NCI-H2171 treated with DMSO at 0.1 percent for 48 hours (cell line): ENCODE measurements around the gene IGSF8.
A peak's percentile ranks its signal among the peaks of the same experiment; 100 is the strongest.

Source experiments
- DNase-seq: peaks from one replicate; lab custom pipeline; 2025; lab: John Stamatoyannopoulos, UW

IGSF8 gene

DNA sequence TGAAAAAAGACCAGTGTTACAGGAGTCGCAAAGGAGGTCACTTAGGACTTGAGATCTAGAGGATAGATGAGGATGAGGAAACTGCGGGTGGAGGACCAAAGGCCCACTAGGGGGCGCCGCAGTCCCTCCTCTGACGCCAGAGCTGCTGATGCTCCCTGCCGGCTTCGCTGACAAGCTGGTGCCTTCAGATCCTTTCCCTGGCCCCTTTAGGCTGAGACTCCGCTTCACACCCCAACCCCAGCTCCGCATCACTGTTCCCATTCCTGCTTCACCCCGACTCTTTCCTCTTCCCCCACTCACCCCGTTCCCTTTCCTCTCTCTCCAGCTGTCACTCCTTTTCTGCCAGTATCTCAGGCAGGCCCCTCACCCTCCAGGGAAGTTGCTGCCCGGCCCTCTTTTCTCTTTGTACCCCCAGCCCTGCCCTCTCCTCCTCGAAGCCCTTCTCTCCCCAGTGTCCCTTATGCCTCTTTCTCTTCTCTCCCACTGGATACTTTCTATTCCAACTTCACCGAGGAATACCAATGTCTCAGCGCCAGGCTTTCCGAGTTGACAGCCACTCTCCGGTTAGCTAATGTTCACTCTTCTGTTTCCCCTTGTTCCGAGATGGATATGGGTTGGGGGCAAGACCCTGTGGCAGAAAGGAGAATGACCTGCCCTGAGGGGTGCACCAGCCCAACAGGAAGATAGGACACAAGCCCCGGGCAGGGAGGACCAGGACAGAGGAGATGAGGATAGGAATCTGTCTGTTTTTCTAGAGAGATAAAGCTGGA is 12.5 kb downstream of the IGSF8 start:
- DNase-seq: peak; percentile 49

DNA sequence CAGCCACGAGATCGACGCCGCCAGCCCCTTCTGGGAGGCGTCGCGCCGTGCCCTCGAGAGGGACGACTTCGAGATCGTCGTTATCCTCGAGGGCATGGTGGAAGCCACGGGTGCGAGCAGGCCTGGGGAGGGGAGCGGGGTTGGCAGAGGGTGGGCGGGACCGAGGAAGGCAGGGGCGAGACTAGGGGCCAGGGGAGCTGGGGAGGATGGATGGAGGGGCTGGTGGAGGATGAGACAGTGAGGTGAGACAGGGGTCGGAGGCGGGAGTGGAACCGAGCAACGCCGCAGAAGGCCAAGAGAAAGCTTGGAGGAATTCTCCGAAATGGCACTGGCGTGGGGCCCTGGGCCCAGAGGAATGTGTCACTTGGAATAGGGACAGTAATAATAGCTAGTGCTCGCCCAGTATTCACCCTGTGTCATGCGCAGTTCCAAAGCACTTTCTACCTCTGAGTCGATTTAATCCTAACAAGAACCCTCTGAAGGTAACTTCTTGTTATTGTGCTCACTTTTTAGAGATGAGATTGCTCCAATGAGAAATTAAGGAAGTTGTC is 13.6 kb downstream of the IGSF8 start:
- no peak for DNase-seq

DNA sequence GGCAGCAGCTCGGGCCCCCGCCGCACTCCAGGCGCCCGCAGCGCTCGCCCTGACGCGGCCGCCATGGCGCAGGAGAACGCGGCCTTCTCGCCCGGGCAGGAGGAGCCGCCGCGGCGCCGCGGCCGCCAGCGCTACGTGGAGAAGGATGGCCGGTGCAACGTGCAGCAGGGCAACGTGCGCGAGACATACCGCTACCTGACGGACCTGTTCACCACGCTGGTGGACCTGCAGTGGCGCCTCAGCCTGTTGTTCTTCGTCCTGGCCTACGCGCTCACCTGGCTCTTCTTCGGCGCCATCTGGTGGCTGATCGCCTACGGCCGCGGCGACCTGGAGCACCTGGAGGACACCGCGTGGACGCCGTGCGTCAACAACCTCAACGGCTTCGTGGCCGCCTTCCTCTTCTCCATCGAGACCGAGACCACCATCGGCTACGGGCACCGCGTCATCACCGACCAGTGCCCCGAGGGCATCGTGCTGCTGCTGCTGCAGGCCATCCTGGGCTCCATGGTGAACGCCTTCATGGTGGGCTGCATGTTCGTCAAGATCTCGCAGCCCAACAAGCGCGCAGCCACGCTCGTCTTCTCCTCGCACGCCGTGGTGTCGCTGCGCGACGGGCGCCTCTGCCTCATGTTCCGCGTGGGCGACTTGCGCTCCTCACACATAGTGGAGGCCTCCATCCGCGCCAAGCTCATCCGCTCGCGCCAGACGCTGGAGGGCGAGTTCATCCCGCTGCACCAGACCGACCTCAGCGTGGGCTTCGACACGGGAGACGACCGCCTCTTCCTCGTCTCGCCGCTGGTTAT is 14.2 kb downstream of the IGSF8 start:
- DNase-seq: peak; percentile 77

DNA sequence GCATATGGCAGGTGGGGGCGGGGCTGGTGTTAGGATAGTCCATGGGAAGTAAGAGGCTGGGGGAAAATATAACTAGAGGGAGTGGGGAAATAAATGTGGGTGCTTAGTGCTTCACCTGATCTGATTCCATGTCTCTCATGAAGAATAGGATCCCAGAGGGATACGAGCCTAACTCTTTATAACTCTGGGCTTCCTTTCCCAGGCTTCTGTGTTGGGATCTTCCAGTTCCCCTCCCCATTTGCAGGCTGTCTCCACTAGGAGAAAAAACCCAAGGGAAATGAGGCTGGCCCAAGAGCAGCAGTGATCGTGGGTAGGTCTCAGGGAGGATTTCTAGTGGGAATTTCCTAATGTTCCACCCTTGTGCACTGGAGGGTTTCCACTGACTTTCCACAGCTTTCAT is 15.5 kb downstream of the IGSF8 start:
- DNase-seq: no peak

DNA sequence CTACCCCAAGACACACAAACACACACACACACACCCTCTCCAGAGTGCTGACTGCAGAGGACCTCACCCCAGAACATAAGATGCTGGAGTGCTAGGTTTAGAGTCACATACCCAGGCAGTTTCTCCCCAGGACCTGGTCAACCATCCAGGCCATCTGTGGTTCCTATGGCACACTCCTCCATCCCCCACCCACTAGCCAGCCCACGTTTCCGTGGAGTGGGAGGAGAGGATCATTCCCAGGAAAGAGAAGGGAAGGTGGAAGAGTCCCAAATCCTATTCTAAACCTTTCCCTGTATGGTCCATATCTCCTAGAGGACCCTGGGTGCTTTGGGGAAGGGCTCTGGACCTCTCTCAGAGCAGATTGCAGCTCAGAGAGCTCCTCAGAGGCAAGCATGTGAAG is 15.9 kb downstream of the IGSF8 start:
- no peak for DNase-seq

DNA sequence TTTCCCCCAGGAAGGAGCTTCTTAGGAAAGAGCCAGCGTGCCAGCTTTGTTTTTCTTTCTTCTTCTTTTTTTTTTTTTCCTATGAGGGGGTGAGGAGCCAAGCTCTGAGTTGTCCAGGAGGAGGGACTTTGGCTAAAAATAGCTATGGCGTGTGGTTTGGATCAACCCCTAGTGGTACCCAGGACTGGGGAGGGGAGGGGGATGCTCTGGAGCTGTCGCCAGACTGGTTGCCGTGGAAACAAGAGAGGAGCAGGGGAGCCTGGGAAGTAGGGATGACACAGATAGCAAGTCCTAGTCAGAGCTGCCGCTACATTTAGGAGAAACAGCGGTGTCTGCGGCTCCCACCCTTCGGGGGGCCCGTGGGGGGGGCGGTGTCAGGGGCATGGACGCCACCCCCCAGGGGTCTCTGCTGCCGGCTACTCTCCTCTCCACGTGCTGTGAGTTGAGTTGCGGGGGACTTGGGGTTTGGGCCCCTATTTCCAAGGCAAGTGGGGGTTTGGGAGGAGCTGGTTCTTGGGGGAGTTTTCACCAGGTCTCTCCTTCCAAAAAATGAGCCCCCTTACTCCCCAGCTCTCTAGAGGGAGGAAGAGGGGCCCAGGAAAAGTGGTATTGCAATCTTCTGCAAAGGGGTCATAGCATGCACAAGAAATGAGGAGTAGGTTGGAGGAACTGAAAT is 17.0 kb downstream of the IGSF8 start, which contains the start of gene KCNJ9:
TSS of gene KCNJ9 (plus strand) at position 278 of the 676 bp plus-strand sequence. CDS start 2,493 bp downstream, outside the sequence.
- peak; percentile 68 for DNase-seq

DNA sequence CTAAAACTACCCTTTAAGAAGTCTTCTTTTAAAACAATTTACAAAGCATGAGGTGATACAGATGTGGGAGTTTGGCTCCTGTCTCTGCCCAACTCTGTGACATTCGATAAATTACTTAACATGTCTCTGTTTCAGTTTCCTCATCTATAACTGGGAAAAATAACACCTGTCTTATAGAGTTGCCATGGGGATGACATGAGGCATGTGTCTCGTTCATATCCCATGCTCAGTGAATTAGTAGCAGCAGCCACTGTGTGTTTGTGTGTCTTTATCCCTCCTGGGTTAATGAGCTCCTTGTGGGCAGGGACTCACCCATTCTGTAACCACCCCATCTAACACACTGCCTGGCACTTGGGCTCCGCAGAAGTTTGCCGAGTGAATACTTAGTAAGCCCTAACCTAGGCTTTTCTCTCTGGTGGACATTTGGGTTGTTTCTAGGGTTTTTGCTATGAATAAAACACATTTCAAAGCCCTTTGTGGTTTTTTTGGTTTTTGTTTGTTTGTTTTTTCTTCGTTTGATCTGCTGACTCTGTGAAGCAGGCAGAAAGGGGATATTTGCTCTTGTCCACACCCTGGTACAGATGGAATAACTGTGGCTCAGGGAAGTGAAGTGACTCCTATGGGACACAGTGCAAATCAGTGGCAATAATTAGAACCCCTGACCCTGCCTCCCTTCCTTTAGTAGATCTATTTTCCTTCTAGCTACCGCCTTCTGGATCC is 17.9 kb downstream of the IGSF8 start:
- peak; percentile 38 for DNase-seq

DNA sequence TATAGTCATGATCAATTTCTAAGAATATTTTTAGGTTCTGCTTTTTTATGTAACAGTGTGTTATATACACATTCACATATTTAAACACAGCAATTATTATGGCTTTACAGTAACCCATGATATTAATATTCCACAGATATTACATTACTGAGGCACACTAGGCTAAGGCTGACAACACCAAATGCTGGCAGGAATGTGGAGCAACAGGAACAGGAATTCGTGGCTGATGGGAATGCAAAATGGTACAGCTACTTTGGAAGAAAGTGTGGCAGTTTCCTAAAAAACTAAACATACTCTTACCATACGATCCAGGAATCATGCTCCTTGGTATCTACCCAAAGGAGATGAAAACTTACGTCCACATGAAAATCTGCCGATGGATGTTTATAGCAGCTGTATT is 19.0 kb downstream of the IGSF8 start:
- no peak for DNase-seq

DNA sequence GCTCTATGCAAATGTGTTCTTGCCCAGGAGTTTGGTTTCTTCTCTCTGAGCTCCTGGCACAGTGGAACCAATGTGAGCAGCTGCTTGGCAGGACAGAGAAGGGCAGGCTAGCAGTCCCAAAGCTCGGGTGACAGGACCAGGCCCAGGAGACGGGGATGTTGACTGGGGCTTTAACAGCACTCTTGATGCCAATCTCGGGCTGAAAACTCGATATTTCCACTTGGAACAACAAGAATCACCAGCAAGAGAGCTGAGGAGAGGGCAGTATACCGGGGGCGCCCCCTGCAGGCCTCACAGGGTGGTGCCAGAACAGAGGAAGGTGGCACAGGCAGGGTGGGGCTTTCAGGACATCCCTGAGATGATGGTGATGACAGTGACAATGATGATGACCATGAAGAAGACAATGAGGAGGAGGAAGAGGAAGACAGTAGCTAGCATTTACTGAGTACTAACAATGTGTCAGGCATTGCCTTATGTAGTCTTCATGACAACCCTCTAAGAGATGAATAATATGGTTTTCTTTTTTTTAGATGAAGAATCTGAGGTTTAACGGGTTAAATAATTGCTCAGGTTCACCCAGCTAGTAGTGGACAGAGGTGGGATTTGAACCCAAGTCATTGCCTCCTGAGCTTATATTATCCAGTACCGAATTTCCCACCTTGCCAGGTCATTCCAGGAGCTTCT is 19.8 kb downstream of the IGSF8 start:
- no peak for DNase-seq

DNA sequence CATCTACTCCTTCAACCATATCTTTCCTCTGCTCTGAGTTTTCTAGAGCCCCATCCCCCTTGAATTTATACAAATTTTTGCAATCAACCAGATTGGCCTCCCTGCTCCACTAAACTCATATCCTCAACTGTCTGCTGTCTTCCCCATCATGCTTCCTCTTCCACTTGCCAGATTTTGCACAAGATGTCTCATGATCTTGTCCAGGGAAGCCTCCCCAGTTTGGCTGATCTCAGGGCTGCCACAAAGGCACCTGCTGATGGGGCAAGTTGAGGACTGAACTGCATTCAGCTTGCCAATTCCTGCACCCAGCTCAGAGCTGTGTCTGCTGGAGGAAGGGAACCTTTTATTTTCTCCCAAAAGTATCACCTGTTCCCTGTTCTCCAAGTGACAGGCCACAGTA is 20.9 kb downstream of the IGSF8 start:
- DNase-seq: no peak

DNA sequence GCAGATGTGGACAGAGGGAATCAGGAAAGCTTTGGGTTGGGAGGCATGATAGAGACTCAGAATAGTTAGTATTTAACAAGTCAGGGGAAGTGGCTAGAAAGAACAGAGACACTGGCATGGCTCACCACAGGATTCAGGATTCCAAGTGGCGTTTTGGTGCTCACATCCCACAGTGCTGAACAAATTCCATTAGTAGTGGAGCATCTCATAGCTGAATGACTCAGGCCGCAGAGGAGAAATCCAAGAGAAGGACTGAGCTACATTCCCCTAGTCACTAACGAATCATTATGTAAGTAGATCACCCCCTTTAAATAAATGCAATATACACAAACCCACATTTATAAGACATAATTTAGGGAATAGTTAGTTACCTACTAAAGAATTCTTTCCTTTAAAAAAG is 22.1 kb downstream of the IGSF8 start:
- no peak for DNase-seq

DNA sequence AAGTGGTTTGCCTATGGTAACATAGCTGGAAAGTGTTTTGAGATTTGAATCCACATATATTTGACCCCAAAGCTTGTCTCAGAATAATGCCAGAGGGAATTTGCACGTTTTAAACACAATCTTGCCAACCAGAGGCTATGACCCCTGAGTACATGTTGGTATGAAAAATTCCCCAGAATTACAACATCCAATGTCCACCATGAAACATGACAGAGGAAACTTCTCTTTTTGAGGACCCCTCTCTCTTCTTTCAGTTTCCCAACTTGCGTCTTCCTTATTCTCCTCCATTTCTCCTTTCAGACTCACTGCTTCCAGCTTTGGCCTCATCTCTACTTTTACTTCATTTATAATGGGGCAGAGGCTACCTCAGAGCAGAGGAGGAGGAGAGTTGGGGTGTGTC is 22.6 kb downstream of the IGSF8 start:
- DNase-seq: no peak

DNA sequence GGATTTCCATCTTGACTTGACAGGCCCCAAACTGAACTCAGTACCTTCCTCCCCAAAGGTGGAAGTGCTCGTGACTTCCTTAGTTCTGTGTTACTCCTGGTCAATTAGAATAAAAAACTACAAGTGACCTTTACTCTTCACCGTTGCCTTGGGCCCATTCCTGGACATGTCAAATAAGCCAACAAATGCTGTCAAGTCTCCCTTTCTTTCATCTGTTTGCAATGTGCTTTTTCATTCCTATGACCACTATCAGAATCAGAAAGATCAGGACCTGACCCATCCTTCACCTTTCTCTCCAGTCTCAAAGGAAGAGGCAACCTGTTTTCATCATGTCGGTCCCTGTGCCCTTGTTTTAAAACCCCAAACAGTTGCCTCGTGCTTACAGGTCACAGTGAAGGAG is 23.6 kb downstream of the IGSF8 start:
- no peak for DNase-seq

DNA sequence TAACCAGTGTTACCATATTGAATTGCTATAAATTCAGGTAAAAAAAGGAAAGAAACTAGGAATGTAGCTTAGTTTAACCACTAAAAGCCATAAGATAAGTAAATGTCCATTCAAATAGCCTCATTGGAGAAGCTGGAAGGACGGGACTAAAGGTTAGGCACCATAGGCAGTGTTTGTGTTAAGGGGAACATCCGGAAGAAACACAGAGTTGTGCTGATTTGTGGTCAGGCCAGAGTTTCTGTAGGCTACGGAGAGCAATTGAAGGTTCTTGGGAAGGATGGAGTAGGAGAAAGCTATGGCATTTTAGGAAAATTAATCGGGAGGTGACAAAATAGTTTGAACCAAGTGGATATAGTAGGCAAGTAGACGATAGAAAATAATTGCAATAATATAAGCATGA is 27.1 kb downstream of the IGSF8 start:
- no peak for DNase-seq

DNA sequence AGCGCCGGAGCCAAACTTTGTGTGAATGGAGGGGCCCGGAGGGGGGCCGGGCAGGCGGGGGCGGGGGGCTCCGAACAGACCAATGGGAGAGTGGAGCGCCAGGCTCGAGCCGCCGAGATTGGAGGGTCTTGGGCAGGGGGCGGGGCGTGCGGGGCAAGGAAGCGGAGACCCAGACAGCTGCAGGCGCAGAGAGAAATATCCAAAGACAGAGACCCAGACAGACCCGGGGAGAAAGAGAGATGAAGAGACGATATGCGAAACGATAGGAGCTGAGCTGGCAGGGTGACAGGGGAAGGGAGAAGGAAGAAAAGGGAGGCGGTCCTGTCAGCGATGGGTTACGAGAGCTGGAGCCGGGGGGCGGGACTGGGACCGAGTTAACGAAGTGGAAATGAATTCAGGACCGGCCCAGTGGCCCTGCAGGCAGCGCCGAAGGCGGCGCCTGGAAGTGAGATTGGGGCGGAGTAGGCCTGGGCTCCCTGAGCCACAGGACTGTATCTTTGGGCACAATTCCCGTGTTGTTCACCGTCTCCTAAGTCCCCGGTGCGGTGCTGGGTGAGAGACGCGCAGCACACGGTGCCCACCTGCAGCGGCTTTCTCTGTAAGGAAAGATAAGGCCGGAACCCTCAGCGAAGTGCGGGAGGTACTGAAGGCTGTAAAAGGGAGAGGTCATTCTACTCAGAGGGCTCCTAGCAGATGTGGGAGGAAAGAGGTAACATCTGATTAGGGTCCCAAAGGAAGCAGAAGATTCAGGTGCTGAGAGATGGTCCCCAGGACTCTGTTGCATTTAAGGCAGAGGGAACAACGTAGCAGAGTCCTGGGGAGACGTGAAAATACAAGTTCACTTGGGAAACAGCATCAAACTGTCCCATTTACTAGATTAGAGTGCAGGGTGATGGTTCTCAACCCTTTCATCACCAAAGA is 27.9 kb downstream of the IGSF8 start:
- DNase-seq: peak; percentile 77

DNA sequence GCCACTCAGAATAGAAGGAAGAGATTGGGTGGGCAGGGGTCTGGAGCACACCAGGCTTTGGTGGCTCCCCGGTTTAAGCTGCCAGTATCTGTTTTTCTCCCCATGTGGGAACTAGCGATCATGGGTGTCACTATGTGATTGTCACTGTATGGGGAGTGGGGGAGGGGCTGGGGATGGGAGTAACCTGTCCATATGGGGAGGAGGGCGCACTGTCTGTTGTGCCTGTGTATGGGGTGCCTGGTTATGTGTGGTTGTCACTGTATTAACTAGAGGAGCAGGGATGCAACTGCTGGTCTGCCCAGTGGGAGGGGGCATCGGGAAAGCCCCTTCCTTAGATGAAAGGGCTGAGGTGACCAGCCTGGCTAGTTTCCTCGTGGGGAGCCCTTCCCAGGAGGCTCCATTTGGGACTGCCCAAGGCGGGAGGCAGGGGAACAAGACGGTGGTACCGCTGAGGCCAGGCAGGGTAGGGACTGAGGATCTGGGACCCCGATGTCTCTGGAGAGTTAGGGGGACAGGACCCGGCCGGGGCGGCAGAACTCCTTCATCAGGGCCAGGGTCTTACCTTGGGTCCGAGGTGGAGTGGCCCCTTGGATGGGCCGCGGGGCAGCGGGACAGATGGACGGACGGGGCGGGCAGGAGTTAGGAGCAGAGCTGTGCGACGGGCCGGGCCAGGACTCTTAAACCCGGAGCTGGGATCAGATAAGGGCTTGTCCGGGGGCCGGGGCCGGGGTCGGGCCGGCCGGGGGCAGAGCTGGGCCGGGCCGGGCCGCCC is 28.8 kb downstream of the IGSF8 start, which contains the start of gene KCNJ10:
TSS of gene KCNJ10 (minus strand) at position 701 of the 772 bp plus-strand sequence. CDS start 27,628 bp downstream, outside the sequence.
- no peak for DNase-seq

DNA sequence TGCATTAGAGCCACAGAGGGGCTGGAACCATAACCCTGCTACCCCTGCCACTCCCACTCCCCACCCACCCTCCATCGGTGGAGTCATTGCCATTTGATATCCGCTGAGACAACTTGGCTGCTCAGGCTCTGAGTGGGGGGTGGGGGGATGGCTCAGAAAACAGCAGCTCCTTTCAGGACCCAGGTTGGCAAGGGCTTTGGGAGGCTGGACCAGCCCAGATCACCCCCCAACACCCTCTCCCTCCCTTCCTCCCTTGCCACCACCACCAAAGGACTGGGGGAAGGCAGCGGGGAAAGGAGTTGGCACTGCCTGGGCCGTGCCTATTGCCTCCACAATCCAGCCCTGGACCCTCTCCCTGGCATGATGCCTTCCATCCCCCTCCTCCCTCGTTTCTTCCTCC is 30.2 kb downstream of the IGSF8 start:
- DNase-seq: no peak

DNA sequence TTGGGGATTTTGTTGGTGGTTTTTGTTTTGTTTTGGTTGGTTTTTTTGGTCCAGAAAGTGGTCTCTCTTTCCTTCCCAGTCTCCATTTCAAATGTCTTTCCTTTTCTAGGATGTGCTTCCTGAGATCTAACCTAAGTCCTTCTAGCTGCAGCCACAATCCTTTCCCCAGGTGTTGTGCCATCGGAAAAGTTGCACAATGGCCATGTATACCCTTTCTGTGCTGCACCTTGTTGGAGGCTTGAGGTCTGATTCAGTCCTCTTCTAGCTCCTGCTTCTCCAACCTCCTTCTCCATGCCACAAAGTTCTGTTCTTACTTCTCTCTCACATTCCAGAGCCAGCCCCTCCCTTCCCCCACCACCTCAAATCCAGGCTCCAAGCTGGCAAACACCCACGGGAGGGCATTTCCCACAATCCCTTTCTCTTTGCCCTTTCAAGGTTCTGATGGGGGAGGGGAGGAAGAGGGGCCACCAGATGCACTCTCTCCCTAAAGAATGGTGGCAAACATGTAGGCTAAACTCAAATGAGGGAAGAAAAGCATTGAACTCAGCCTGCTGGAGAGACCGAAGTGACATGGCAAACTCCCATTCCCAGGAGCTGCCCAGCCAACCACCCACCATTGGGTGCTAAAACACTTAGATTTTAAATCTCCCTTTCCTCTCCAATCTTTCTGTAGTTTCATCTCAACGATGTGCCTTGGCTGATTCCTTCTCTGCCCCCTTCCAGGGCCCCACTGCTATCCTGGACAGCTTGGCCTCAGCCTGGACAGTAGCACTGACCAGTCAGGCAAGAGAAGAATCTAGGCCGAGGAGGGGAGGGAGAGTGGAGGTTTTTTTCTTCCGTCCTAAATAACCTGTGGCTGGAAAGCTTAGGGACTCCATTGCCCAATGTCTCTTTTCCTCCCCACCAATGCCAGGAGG is 31.3 kb downstream of the IGSF8 start:
- DNase-seq: no peak
